Effector memory CD4-positive, alpha-beta T cell (primary cell): ENCODE measurements around the gene VPS51.

Experiments used
- DNase-seq, 3 donors: peaks; one replicate each; pipeline ENCODE4 v3.0.0-alpha.2; 2020
- H3K27ac ChIP-seq: 2 replicates; pipeline ENCODE4 v1.7.0; 2013; ENCODE audit warnings: mild to moderate bottlenecking, low read length, moderate library complexity; ENCODE audit not compliant: insufficient read depth, poor library complexity, severe bottlenecking
- H3K27me3 ChIP-seq: replicated peaks from 2 replicates; pipeline ENCODE4 v1.7.0; 2013; ENCODE audit warnings: mild to moderate bottlenecking, low read length; ENCODE audit not compliant: insufficient read depth, control insufficient read depth, poor library complexity, severe bottlenecking
- H3K36me3 ChIP-seq: 2 replicates; pipeline ENCODE4 v1.7.0; 2013; ENCODE audit warnings: mild to moderate bottlenecking, low read length, moderate library complexity; ENCODE audit not compliant: control insufficient read depth, insufficient read depth
- H3K4me1 ChIP-seq: 2 replicates; pipeline ENCODE4 v1.7.0; 2013; ENCODE audit warnings: low read length, mild to moderate bottlenecking; ENCODE audit not compliant: control insufficient read depth, insufficient read depth, poor library complexity, severe bottlenecking
- H3K4me3 ChIP-seq: 2 replicates; pipeline ENCODE4 v1.7.0; 2013; ENCODE audit warnings: low read length, low read depth, mild to moderate bottlenecking; ENCODE audit not compliant: insufficient read depth, poor library complexity, severe bottlenecking
- H3K9me3 ChIP-seq: 2 replicates; pipeline ENCODE4 v1.7.0; 2013; ENCODE audit warnings: mild to moderate bottlenecking, low read length, moderate library complexity; ENCODE audit not compliant: control insufficient read depth

VPS51 gene

GRCh38 chr11:65150509-65151299 lies 54.7 kb downstream of the VPS51 start:
- Histone ChIP-seq H3K36me3 (no peaks in the 10 kb centered on the region), H3K27me3 (no peaks in the 10 kb centered on the region), H3K27ac (no peak overlapping the region), H3K4me3 (no peak overlapping the region), H3K9me3 (no peaks in the 10 kb centered on the region), H3K4me1 (no peaks in the 10 kb centered on the region)
- no peak for DNase-seq

GRCh38 chr11:65151331-65151899 lies 55.4 kb downstream of the VPS51 start:
- Histone ChIP-seq H3K9me3 (no peaks in the 10 kb centered on the region), H3K27me3 (no peaks in the 10 kb centered on the region), H3K4me1 (no peaks in the 10 kb centered on the region), H3K36me3 (no peaks in the 10 kb centered on the region), H3K27ac (no peak overlapping the region), H3K4me3 (no peak overlapping the region)
- DNase-seq: no peak

GRCh38 chr11:65152122-65152521 lies 56.1 kb downstream of the VPS51 start:
- DNase-seq: no peak
- no peaks in the 10 kb centered on the region for H3K4me1 ChIP-seq

GRCh38 chr11:65156256-65156655 lies 60.2 kb downstream of the VPS51 start:
- Histone ChIP-seq H3K36me3 (no peaks in the 10 kb centered on the region), H3K9me3 (no peaks in the 10 kb centered on the region), H3K4me3 (no peak overlapping the region), H3K27me3 (no peaks in the 10 kb centered on the region), H3K27ac (no peak overlapping the region), H3K4me1 (no peaks in the 10 kb centered on the region)
- DNase-seq: no peak

More at GRCh38 chr11:65152122-65152521, 56.1 kb downstream of the VPS51 start:
- Histone ChIP-seq H3K27me3 (no peaks in the 10 kb centered on the region), H3K36me3 (no peaks in the 10 kb centered on the region), H3K27ac (no peak overlapping the region), H3K4me3 (no peak overlapping the region), H3K9me3 (no peaks in the 10 kb centered on the region)

GRCh38 chr11:65156926-65157325 lies 60.9 kb downstream of the VPS51 start:
- H3K27me3 ChIP-seq: no peaks in the 10 kb centered on the region
- H3K36me3 ChIP-seq: no peaks in the 10 kb centered on the region
- no peaks in the 10 kb centered on the region for H3K4me1 ChIP-seq
- no peak overlapping the region for H3K27ac ChIP-seq
- no peak overlapping the region for H3K4me3 ChIP-seq
- no peak for DNase-seq
- no peaks in the 10 kb centered on the region for H3K9me3 ChIP-seq

GRCh38 chr11:65157336-65157735 lies 61.3 kb downstream of the VPS51 start:
- DNase-seq: no peak
- no peaks in the 10 kb centered on the region for H3K9me3 ChIP-seq
- no peak overlapping the region for H3K4me3 ChIP-seq
- no peak overlapping the region for H3K27ac ChIP-seq
- H3K36me3 ChIP-seq: no peaks in the 10 kb centered on the region
- H3K4me1 ChIP-seq: no peaks in the 10 kb centered on the region
- no peaks in the 10 kb centered on the region for H3K27me3 ChIP-seq

- Histone ChIP-seq H3K27me3 (no peaks in the 10 kb centered on the region), H3K4me3 (no peak overlapping the region), H3K27ac (no peak overlapping the region), H3K4me1 (no peaks in the 10 kb centered on the region), H3K9me3 (no peaks in the 10 kb centered on the region), H3K36me3 (no peaks in the 10 kb centered on the region)
- DNase-seq: no peak
Observed at GRCh38 chr11:65159012-65159411, 63.0 kb downstream of the VPS51 start.

GRCh38 chr11:65160643-65161042 lies 64.6 kb downstream of the VPS51 start:
- no peaks in the 10 kb centered on the region for H3K9me3 ChIP-seq
- H3K27ac ChIP-seq: no peak overlapping the region
- H3K36me3 ChIP-seq: no peaks in the 10 kb centered on the region
- no peaks in the 10 kb centered on the region for H3K4me1 ChIP-seq
- no peak overlapping the region for H3K4me3 ChIP-seq
- DNase-seq: no peak
- H3K27me3 ChIP-seq: no peaks in the 10 kb centered on the region
